Duodenal mucosa (tissue), 2 donors: ENCODE data around the gene LDLRAP1.
A peak's percentile ranks its signal among the peaks of the same experiment; 100 is the strongest.
"Not testable (repeated sequence)": the region's sequence is repeated elsewhere in the genome, so short reads cannot be mapped to it uniquely, and the experiment has no call there.

Source experiments
- H3K27ac ChIP-seq: one replicate; pipeline ENCODE4 v1.7.0; 2013; ENCODE audit warnings: low read depth, low read length
- H3K27me3 ChIP-seq, 2 donors: one replicate each; pipeline ENCODE4 v1.7.0; 2013; ENCODE audit warnings: low read length in 2 of 2, control low read depth in 1 of 2; ENCODE audit not compliant: insufficient read depth in 2 of 2, control insufficient read depth in 1 of 2
- H3K36me3 ChIP-seq, 2 donors: one replicate each; pipeline ENCODE4 v1.7.0; 2013; ENCODE audit warnings: low read length in 2 of 2, control low read depth in 1 of 2; ENCODE audit not compliant: insufficient read depth in 2 of 2, control insufficient read depth in 1 of 2
- H3K4me1 ChIP-seq, 2 donors: one replicate each; pipeline ENCODE4 v1.7.0; 2013; ENCODE audit warnings: low read length in 2 of 2, control low read depth in 1 of 2; ENCODE audit not compliant: insufficient read depth in 2 of 2, control insufficient read depth in 1 of 2
- H3K4me3 ChIP-seq, 2 donors: one replicate each; pipeline ENCODE4 v1.7.0; 2013; ENCODE audit warnings: low read length in 2 of 2, low read depth in 1 of 2
- H3K9ac ChIP-seq, 2 donors: one replicate each; pipeline ENCODE4 v1.7.0; 2013; ENCODE audit warnings: low read length in 2 of 2, low read depth in 1 of 2
- H3K9me3 ChIP-seq, 2 donors: one replicate each; pipeline ENCODE4 v1.7.0; 2013; ENCODE audit warnings: low read length in 2 of 2, control low read depth in 1 of 2; ENCODE audit not compliant: control insufficient read depth in 1 of 2

The LDLRAP1 gene

DNA sequence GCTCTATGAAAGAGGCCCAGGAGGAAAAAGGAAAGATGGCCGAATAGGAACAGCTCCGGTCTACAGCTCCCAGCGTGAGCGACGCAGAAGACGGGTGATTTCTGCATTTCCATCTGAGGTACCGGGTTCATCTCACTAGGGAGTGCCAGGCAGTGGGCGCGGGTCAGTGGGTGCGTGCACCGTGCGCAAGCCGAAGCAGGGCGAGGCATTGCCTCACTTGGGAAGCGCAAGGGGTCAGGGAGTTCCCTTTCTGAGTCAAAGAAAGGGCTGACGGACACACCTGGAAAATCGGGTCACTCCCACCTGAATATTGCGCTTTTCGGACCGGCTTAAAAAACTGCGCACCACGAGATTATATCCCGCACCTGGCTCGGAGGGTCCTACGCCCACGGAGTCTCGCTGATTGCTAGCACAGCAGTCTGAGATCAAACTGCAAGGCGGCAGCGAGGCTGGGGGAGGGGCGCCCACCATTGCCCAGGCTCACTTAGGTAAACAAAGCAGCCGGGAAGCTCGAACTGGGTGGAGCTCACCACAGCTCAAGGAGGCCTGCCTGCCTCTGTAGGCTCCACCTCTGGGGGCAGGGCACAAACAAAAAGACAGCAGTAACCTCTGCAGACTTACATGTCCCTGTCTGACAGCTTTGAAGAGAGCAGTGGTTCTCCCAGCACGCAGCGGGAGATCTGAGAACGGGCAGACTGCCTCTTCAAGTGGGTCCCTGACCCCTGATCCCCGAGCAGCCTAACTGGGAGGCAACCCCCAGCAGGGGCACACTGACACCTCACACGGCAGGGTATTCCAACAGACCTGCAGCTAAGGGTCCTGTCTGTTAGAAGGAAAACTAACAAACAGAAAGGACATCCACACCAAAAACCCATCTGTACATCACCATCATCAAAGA, 36.6 kb upstream of the LDLRAP1 start:
- H3K4me1 ChIP-seq, H3K27ac ChIP-seq, H3K9me3 ChIP-seq, H3K27me3 ChIP-seq, H3K9ac ChIP-seq, H3K36me3 ChIP-seq: not testable (repeated sequence)
- H3K4me3 ChIP-seq, result peak overlapping the region in 1 of 2 donors; percentile 40

DNA sequence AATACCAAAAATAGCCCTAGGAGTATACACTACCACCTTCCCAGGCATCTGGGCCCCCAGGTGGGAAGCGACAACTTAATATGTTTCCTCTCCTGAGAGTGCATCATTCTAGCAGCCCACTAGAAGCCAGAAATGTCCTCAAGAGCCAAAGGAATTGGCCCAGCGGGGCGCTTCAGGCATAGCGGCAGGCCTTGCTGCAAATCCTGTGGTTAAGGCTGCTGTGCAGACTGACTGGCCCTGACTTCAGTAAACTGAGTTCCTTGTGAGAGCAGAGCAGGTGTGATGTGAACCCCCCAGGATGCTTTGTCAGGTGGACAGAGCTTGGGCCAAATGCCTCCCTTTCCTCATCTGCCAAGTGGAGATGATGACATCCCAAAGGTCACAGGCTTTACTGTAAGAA, 29.7 kb upstream of the LDLRAP1 start:
- no peaks in the 10 kb centered on the region for H3K36me3 ChIP-seq
- H3K9me3 ChIP-seq, result no peaks in the 10 kb centered on the region
- no peak overlapping the region for H3K27ac ChIP-seq
- H3K27me3 ChIP-seq, result no peaks in the 10 kb centered on the region
- H3K4me1 ChIP-seq, result no peaks in the 10 kb centered on the region
- no peak overlapping the region for H3K4me3 ChIP-seq
- H3K9ac ChIP-seq, result no peak overlapping the region

DNA sequence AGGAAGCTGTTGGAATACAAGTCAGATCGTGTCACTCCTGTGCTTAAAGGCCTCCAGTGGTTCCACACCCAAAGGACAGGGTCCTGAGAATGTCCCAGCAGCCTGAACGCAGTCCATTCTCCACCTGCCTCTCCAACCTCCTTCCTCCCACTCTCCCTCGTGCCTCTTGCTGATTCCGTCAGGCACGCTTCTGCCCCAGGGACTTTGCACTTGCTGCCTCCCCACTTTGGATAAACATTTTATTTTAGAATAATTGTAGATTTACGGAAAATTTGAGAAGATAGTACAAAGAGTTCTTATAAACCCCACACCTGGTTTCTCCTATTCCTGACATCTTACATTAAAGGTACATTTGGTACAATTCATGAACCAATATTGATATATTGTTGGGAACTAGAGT, 28.4 kb upstream of the LDLRAP1 start:
- Histone ChIP-seq H3K9me3 (no peaks in the 10 kb centered on the region), H3K36me3 (no peaks in the 10 kb centered on the region), H3K27me3 (no peaks in the 10 kb centered on the region), H3K9ac (no peak overlapping the region), H3K4me3 (no peak overlapping the region), H3K27ac (no peak overlapping the region), H3K4me1 (no peaks in the 10 kb centered on the region)

DNA sequence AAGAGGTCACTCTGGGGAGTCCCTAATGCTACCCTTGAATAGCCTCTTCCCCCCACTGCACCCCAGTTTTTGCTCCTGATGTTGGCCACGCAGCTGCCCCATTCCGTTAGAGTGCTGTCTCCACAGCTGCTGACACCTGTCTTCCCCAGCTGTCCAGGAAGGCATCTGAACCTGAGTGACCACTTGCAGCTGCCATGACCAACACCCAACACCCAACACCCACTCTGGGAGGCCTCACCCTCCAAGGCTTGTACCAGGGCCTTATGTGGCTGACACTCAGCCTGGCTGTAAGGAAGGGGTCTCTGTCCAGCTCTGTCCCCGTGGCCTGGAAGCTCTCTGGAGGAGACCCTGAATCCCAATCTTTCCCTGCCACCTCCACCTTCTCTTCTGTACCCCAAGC, 26.7 kb upstream of the LDLRAP1 start:
- Histone ChIP-seq H3K4me3 (no peak overlapping the region), H3K4me1 (no peaks in the 10 kb centered on the region), H3K27ac (no peak overlapping the region), H3K9ac (no peak overlapping the region), H3K27me3 (no peaks in the 10 kb centered on the region), H3K36me3 (no peaks in the 10 kb centered on the region), H3K9me3 (no peaks in the 10 kb centered on the region)

DNA sequence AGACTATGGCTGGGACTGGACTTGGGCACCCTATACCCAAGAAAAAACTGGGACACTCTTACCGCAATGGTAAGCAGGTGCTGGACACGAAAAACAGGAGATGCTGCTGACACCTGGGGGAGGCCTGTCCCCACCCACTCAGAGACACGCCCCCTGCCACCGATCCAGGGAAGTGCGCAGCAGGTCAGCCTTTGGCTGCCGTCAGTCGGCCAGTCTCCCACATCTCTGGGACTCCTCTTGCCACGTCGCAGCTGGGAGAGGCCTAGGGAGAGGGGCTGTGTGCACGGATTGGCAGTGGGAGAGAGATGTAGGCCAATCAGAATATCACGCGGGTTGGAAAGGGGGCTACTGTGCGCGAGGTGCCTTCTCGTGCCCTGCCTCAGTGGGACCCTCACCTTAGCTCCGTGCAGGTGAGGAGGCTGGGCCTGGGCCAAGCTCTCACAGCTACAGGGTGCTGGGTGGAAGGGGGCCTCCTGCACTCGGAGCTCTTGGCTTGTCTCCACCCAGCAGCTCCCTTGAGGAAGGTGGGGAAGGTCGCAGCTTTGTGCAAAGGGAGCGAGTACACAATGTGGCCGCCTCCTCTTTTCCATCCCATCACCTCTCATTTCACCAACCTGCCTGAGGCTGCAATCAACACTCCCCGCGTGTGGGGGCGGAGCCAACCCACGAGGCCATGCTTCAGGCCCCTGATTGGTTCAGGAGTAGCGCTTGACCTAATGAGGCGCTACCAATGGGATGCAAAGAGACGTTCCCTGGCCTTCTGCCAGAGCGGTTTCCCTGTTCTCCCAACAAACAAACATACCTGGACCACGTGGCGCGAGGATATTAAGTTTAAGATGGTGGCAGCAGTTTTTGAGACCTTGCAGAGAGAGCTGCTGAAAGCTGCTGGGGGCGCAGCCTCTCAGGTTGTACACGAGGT, 25.7 kb upstream of the LDLRAP1 start:
- Histone ChIP-seq H3K27me3 (no peaks in the 10 kb centered on the region), H3K36me3 (no peaks in the 10 kb centered on the region), H3K4me3 (no peak overlapping the region)

DNA sequence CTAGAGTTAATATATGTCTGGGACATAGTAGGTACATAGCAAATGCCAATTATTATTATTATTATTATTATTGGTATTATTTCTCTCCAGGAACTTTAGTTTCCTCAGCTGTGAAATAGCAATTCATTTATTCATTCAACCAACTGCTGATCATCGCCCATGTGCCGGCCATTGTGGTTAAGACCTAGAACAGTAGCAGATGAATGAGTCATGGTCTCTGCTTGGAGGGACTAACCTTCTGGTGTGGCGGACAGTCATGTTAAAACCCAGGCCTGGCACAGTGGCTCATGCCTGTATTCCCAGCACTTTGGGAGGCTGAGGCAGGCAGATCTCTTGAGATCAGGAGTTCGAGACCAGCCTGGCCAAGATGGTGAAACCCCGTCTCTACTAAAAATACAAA, 23.8 kb upstream of the LDLRAP1 start:
- H3K36me3 ChIP-seq, result no peaks in the 10 kb centered on the region
- H3K9ac ChIP-seq, result no peak overlapping the region

More for the DNA sequence above, 25.7 kb upstream of the LDLRAP1 start:
- Histone ChIP-seq H3K27ac (no peak overlapping the region), H3K4me1 (no peaks in the 10 kb centered on the region), H3K9ac (no peak overlapping the region), H3K9me3 (no peaks in the 10 kb centered on the region)

DNA sequence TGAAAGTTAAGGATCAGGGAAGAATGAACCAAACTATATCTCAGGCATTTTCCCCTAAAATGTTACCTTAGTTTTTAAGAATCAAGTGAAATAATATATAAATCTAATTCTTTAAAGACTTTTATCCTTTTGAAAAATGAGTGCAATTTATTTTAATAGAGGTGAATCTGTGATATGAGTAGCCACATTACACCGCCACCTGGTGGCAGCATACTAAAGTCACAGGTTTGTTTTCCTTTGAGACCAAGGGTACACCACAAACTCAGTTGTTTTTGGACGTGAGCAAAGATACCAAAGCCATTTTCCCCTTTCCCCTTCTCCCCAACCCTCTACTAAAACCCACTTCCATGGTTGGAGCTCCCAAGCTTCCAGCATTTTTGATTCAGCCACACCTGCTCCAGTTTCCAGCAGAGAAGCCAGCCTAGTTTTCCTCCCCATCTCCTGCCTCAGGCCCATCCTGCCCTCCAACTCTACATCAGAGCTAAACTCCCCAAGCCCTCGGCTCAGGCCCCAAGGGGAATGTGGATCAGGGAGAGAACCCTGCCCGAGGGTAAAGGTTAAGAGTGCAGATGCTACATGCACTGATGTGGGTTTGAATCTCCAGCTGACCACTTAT, 22.9 kb upstream of the LDLRAP1 start:
- no peaks in the 10 kb centered on the region for H3K4me1 ChIP-seq
- H3K27ac ChIP-seq, result no peak overlapping the region
- peaks cover 0 to 3% of the 10 kb centered on the region in 2 donors for H3K27me3 ChIP-seq
- no peaks in the 10 kb centered on the region for H3K9me3 ChIP-seq
- H3K4me3 ChIP-seq, result no peak overlapping the region
- no peaks in the 10 kb centered on the region for H3K36me3 ChIP-seq
- no peak overlapping the region for H3K9ac ChIP-seq

More for the DNA sequence above, 23.8 kb upstream of the LDLRAP1 start:
- Histone ChIP-seq H3K4me3 (no peak overlapping the region), H3K4me1 (no peaks in the 10 kb centered on the region), H3K9me3 (no peaks in the 10 kb centered on the region), H3K27me3 (peaks cover 0 to 3% of the 10 kb centered on the region in 2 donors), H3K27ac (no peak overlapping the region)

DNA sequence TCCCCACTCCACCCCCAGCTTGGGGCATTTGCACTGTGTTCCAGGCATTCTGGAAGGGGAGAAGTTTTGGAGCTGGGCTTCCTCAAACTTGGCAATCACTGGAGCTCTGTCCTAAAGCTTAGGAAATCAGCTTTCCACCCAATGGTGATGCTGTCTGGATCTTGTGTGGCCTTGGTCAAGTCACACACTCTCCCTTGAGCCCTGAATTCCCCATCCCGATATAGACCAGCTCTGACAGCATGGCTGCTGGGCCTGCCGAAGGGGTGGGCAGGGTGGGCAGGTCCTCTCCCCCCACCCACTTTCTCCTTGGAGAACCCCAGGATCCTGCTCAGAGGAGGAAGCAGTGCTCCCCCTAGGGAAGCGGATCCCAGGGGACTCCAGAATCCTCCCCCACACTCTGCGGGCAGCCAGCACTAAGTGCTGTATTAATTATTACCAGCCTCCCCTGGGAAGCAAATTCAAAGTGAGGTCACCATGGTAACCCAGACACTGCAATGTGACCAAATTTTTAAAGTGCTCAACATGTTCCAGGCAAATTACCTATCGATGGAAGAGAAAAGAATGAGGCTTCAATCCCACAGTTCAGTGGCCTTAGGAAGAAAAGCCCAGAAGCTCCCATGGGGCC, 21.3 kb upstream of the LDLRAP1 start:
- no peak overlapping the region for H3K9ac ChIP-seq

DNA sequence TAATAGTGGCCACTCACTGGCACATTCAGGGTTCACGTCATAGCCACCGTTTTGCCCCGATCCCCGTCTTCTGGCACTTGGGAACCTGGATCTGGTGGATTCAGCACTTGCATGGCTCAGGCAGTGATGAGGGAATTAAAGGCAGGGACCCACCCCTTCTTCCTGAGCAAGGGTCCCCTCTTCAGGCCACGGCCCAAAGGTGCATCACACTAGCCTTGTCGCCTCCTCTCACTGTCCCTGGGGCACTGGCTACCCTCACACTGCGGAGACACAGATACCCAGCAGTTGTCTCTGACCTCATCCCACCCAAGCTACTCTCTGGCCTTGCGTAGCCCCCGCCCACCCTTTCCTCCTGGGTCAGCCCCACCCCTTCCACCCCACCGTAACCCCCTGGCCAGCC, 19.9 kb upstream of the LDLRAP1 start:
- H3K36me3 ChIP-seq, result no peaks in the 10 kb centered on the region
- H3K27me3 ChIP-seq, result peaks cover 0 to 3% of the 10 kb centered on the region in 2 donors
- H3K9ac ChIP-seq, result no peak overlapping the region
- H3K4me3 ChIP-seq, result no peak overlapping the region
- H3K27ac ChIP-seq, result no peak overlapping the region
- no peaks in the 10 kb centered on the region for H3K9me3 ChIP-seq
- H3K4me1 ChIP-seq, result no peaks in the 10 kb centered on the region

More for the DNA sequence above, 21.3 kb upstream of the LDLRAP1 start:
- peaks cover 0 to 3% of the 10 kb centered on the region in 2 donors for H3K27me3 ChIP-seq
- no peaks in the 10 kb centered on the region for H3K4me1 ChIP-seq
- no peaks in the 10 kb centered on the region for H3K36me3 ChIP-seq
- H3K4me3 ChIP-seq, result no peak overlapping the region
- no peak overlapping the region for H3K27ac ChIP-seq
- no peaks in the 10 kb centered on the region for H3K9me3 ChIP-seq
